ENCODE measurements around the gene NCCRP1. TPM values are rescaled to one million over a fixed set of nuclear protein-coding genes. Genes with fewer than 3 reads are reported as not detected.

NCCRP1 gene
- total and polyA plus RNA-seq, 2 experiments from 2014 or later = 2.5 to 7.0 TPM

DNA sequence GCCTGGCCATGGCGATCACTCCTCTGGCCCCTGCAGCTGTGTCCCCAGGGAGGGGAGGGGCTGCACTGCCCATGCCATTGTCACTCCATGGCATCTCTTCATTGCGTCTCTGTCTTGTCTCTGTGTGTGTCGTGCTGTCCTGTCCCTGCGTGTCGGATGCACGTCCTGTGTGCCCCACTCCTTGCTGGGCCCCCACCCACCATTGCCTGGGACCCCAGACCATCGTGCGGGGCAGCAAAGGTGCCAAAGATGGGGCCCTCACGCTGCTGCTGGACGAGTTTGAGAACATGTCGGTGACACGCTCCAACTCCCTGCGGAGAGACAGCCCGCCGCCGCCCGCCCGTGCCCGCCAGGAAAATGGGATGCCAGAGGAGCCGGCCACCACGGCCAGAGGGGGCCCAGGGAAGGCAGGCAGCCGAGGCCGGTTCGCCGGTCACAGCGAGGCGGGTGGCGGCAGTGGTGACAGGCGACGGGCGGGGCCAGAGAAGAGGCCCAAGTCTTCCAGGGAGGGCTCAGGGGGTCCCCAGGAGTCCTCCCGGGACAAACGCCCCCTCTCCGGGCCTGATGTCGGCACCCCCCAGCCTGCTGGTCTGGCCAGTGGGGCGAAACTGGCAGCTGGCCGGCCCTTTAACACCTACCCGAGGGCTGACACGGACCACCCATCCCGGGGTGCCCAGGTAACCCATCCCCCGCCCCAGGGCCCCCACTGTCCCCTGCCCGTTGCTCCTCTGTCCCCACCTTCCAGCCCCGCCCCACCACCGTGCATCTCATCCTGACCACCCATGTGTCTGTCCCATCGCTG lies 23.9 kb upstream of the NCCRP1 start:
- H3K36me3 ChIP-seq (replicated peaks; ENCODE audit: insufficient read depth, low read depth) = no peaks in the 10 kb centered on the region
- H4K20me1 ChIP-seq (ENCODE audit: insufficient read depth, poor library complexity, severe bottlenecking) = peaks cover 9% of the 10 kb centered on the region
- no peak overlapping the region for H3K4me2 ChIP-seq
- peaks cover 8% of the 10 kb centered on the region for H3K79me2 ChIP-seq
- no peaks in the 10 kb centered on the region for H3K27me3 ChIP-seq
- no peaks in the 10 kb centered on the region for H3K9me2 ChIP-seq (replicated peaks; ENCODE audit: insufficient read depth)
- H2AFZ ChIP-seq = no peak overlapping the region
- 96% methylated on average over 24 of the region's 45 CpGs for WGBS (ENCODE audit: low lambda C conversion rate, missing lambda C conversion rate)
- no peak for TF ChIP-seq EZH2phosphoT487 (IDR thresholded peaks at IDR 0.05; ENCODE audit: low read depth, severe bottlenecking, unreplicated experiment)
- TF ChIP-seq, protein P1, sequence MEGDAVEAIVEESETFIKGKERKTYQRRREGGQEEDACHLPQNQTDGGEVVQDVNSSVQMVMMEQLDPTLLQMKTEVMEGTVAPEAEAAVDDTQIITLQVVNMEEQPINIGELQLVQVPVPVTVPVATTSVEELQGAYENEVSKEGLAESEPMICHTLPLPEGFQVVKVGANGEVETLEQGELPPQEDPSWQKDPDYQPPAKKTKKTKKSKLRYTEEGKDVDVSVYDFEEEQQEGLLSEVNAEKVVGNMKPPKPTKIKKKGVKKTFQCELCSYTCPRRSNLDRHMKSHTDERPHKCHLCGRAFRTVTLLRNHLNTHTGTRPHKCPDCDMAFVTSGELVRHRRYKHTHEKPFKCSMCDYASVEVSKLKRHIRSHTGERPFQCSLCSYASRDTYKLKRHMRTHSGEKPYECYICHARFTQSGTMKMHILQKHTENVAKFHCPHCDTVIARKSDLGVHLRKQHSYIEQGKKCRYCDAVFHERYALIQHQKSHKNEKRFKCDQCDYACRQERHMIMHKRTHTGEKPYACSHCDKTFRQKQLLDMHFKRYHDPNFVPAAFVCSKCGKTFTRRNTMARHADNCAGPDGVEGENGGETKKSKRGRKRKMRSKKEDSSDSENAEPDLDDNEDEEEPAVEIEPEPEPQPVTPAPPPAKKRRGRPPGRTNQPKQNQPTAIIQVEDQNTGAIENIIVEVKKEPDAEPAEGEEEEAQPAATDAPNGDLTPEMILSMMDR (IDR thresholded peaks at IDR 0.05; ENCODE audit: poor library complexity) = no peak
- peaks cover 4% of the 10 kb centered on the region for H3K4me1 ChIP-seq (ENCODE audit: insufficient read depth)
- H3K27ac ChIP-seq = no peak overlapping the region
- H3K9me3 ChIP-seq (ENCODE audit: low read depth) = no peaks in the 10 kb centered on the region
- DNase-seq (ENCODE audit: low spot score) = no peak
- H3K4me3 ChIP-seq = no peak overlapping the region

DNA sequence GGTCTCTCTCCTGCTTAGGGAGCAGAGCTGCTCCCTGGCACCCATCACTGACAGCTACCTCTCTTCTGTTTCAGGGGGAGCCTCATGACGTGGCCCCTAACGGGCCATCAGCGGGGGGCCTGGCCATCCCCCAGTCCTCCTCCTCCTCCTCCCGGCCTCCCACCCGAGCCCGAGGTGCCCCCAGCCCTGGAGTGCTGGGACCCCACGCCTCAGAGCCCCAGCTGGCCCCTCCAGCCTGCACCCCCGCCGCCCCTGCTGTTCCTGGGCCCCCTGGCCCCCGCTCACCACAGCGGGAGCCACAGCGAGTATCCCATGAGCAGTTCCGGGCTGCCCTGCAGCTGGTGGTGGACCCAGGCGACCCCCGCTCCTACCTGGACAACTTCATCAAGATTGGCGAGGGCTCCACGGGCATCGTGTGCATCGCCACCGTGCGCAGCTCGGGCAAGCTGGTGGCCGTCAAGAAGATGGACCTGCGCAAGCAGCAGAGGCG lies 23.2 kb upstream of the NCCRP1 start:
- Histone ChIP-seq H3K36me3 (replicated peaks; ENCODE audit: insufficient read depth, low read depth) (no peaks in the 10 kb centered on the region), H3K9me2 (replicated peaks; ENCODE audit: insufficient read depth) (no peaks in the 10 kb centered on the region), H3K4me2 (no peak overlapping the region), H3K4me3 (no peak overlapping the region), H3K79me2 (peaks cover 3% of the 10 kb centered on the region), H3K4me1 (ENCODE audit: insufficient read depth) (peaks cover 4% of the 10 kb centered on the region), H2AFZ (no peak overlapping the region), H4K20me1 (ENCODE audit: insufficient read depth, poor library complexity, severe bottlenecking) (peaks cover 4% of the 10 kb centered on the region), H3K27me3 (no peaks in the 10 kb centered on the region), H3K27ac (no peak overlapping the region), H3K9me3 (ENCODE audit: low read depth) (no peaks in the 10 kb centered on the region)
- WGBS (ENCODE audit: low lambda C conversion rate, missing lambda C conversion rate) = 98% methylated on average over 16 of the region's 25 CpGs
- TF ChIP-seq, protein P1 (IDR thresholded peaks at IDR 0.05; ENCODE audit: poor library complexity) = no peak
- TF ChIP-seq EZH2phosphoT487 (IDR thresholded peaks at IDR 0.05; ENCODE audit: low read depth, severe bottlenecking, unreplicated experiment) = no peak
- TF ChIP-seq EZH2 (IDR thresholded peaks at IDR 0.05; ENCODE audit: borderline replicate concordance) = no peak
- no peak for DNase-seq (ENCODE audit: low spot score)

DNA sequence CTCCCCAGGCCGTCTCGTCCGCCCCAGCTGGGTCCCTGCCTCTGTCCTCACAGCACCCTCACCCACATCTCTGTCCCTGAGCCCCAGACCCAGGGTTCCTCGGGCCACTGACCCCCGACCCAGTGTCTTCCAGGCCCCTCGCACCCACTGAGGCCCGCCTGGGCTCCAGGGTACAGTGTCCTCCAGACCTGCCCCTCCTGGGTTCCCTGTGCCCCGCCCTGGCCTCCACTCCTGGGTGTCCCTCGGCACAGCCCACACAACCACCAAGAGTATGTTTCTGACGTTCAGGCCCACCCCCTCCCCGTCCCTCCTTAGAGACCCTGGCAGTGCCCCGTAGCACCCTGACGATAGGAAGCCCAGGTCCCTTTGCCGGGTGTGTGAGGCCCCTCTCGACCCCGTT lies 22.6 kb upstream of the NCCRP1 start:
- no peak overlapping the region for H2AFZ ChIP-seq
- no peaks in the 10 kb centered on the region for H3K9me2 ChIP-seq (replicated peaks; ENCODE audit: insufficient read depth)
- whole genome bisulfite sequencing (ENCODE audit: low lambda C conversion rate, missing lambda C conversion rate) = 87% methylated on average over 14 of the region's 16 CpGs
- H3K27me3 ChIP-seq = no peaks in the 10 kb centered on the region
- H3K4me2 ChIP-seq = no peak overlapping the region
- no peaks in the 10 kb centered on the region for H4K20me1 ChIP-seq (ENCODE audit: insufficient read depth, poor library complexity, severe bottlenecking)
- no peak overlapping the region for H3K4me3 ChIP-seq
- no peak for DNase-seq (ENCODE audit: low spot score)
- peaks cover 3% of the 10 kb centered on the region for H3K79me2 ChIP-seq
- H3K36me3 ChIP-seq (replicated peaks; ENCODE audit: insufficient read depth, low read depth) = no peaks in the 10 kb centered on the region
- no peak overlapping the region for H3K27ac ChIP-seq
- TF ChIP-seq EZH2 (IDR thresholded peaks at IDR 0.05; ENCODE audit: borderline replicate concordance) = no peak
- TF ChIP-seq EZH2phosphoT487 (IDR thresholded peaks at IDR 0.05; ENCODE audit: low read depth, severe bottlenecking, unreplicated experiment) = no peak
- TF ChIP-seq, protein P1 (IDR thresholded peaks at IDR 0.05; ENCODE audit: poor library complexity) = no peak
- no peaks in the 10 kb centered on the region for H3K9me3 ChIP-seq (ENCODE audit: low read depth)
- H3K4me1 ChIP-seq (ENCODE audit: insufficient read depth) = peaks cover 4% of the 10 kb centered on the region

Data from hepatocyte (in vitro differentiated cells).